GM19455 (cell line): Measurements from ENCODE around the gene CHRNB1.
A peak's percentile ranks its signal among the peaks of the same experiment; 100 is the strongest.

Experiments
- ATAC-seq: cut with Tn5 transposase; IDR thresholded peaks from one replicate; pipeline ENCODE4 v1.9.1; 2021; ENCODE audit not compliant: unreplicated experiment

The CHRNB1 gene

GRCh38 chr17:7414837-7415236 is 30.0 kb upstream of the CHRNB1 start:
- ATAC-seq: no peak

DNA sequence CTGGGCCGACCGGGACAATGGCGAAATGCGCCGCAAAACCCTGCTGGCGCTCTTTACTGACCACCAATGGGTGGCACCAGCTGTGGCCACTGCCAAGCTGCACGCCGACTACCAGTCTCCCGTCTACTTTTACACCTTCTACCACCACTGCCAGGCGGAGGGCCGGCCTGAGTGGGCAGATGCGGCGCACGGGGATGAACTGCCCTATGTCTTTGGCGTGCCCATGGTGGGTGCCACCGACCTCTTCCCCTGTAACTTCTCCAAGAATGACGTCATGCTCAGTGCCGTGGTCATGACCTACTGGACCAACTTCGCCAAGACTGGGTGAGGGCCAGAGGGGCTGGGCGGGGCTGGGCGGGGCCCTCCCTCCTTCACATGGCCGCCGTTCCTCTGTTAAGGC is 29.1 kb upstream of the CHRNB1 start:
- no peak for ATAC-seq

GRCh38 chr17:7416323-7416722 is 28.5 kb upstream of the CHRNB1 start:
- no peak for ATAC-seq

GRCh38 chr17:7417056-7417655 is 27.7 kb upstream of the CHRNB1 start:
- ATAC-seq: no peak

DNA sequence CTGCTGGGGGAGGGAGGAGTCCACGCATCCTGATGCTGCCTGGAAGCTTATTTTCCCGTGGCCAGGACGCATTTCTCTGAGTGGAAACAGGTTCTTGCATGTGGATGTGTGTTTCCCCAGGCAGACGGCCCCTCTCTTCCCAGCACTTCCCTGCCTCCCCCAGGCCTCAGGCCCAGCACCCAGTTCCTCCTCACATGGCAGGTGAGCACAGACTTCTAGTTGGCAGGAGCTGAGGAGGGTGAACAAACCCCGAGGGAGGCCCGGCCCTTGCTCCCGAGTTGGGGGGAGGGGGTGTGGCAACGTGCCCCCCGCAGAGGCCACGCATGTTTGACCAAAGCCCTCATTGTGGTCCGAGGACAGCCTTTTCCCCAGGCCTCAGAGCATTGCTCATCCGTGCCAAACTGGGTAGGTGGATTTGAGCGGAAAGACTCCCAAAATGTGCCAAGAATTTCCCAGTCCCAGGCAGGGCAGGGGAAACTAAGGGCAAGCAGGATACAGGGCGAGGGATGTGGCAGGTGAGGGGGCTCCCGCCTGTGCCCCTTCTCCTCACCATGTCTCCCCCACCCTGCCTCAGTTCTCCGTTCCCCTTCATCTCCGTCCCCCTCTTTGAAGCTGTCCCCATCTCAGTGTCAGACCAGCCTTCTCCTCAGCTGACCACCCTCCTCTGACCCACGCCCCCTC is 26.2 kb upstream of the CHRNB1 start:
- no peak for ATAC-seq

GRCh38 chr17:7419819-7420610 is 24.8 kb upstream of the CHRNB1 start, which contains the start of gene SPEM1:
TSS of gene SPEM1 (plus strand) at chr17:7420324. CDS start at chr17:7420385, 61 bp downstream.
- ATAC-seq: no peak

GRCh38 chr17:7421186-7421585 is 23.7 kb upstream of the CHRNB1 start:
- no peak for ATAC-seq

DNA sequence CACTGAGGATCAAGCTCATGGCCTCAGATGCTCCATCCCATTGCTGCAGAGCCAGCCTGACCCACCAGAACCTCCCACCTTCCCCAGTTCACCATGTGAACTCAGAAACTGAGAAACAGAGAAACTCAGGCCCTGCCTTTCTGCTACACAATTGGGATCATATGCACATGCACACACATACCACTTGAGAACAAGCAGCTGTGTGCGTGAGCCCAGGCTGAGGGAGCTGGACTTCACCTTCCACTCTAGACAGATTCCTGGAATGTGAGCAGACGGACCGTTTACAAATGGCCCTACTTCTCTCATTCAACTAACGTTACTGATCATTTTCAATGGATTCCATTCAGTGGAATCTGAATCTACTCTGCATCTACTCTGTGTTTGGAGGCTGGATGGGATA is 21.2 kb upstream of the CHRNB1 start:
- ATAC-seq: no peak

GRCh38 chr17:7425316-7425715 is 19.5 kb upstream of the CHRNB1 start, which contains the start of gene SPEM2:
TSS of gene SPEM2 (plus strand) at chr17:7425616. CDS start at chr17:7425689, 73 bp downstream.
- ATAC-seq: no peak

DNA sequence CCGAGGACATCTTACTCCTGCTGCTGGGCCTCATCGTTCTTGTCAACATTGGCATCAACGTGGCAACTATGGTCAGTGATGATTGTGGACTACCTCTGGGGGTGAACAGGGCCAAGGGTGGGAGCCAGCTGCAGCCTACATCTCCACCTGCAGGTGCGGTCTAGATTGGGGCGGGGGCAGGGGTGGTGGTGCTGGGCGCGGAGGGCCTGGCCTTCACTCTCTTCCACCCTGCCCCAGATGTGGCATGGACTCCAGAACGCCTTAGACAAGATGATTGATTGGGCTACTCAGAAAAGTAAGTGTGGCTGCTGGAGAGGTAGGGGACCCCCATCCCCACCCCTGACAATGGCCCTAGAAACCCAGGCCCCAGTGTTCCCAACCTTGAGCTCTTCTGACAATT is 19.1 kb upstream of the CHRNB1 start:
- ATAC-seq: no peak

DNA sequence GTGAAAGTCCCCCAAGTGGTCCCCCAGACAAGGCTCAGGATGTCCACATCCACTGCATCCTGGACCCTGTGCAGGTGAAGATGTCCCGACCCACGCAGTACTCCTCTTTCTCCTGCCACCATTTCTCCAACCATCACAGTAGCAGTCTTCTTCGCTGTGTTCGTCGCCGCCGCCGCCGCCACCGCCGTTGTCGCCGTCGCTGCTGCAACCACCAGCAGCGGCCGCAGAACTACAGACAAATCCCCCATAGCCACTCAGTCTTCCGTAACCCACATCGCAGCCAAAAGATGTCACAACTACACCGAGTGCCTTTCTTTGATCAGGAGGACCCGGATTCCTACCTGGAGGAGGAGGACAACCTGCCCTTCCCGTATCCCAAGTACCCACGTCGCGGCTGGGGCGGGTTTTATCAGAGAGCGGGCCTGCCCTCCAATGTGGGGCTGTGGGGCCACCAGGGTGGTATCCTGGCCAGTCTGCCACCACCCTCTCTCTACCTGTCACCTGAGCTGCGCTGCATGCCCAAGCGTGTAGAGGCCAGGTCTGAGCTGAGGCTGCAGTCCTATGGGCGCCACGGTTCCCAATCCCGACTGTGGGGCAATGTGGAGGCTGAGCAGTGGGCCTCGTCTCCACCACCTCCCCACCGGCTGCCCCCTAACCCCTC is 18.5 kb upstream of the CHRNB1 start:
- no peak for ATAC-seq

GRCh38 chr17:7426896-7427489 is 17.9 kb upstream of the CHRNB1 start:
- no peak for ATAC-seq

GRCh38 chr17:7427549-7427948 is 17.3 kb upstream of the CHRNB1 start:
- ATAC-seq: no peak

DNA sequence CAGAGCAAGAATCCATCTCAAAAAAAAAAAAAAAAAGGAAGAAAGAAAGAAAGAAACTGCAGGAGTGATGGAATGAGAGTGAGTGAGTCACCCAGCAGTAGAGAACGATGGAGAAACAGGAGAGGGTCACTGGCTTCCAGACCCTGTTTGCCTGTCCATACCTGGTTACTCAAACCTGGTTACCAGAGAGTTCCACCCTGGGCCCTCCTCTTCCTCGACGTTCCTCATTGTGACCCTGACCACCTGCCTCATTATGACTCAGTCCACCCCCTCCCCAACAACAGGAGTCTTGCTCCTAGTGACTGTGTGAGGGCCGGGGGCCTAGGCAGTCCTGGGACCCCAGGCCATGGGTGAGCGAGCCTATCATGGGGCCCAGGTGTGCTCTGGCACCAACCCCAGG is 16.3 kb upstream of the CHRNB1 start, which contains the start of gene SPEM3:
TSS of gene SPEM3 (plus strand) at position 301 of the 400 bp plus-strand sequence. CDS start at position 347, 46 bp downstream.
- ATAC-seq: no peak

DNA sequence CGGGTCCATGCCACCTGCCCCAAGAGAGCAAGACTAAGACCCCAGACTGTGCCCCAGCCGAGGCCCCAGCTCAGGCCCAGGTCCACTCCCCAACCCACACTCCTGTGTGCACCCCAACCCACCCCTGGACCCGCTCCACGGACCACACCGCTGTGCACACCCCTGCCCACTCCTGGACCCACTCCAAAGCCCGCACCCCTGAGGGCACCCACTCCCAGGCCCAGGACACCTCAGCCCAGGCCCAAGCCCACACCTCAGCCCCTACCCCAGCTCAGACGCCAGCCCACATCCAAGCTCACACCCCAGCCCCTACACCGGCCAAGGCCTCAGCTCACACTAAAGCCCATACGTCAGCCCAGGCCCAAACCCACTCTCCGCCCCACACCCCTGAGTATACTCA is 15.1 kb upstream of the CHRNB1 start:
- no peak for ATAC-seq

- ATAC-seq: no peak
Observed at GRCh38 chr17:7431231-7431630, 13.6 kb upstream of the CHRNB1 start.

- no peak for ATAC-seq
Observed at GRCh38 chr17:7432296-7432695, 12.6 kb upstream of the CHRNB1 start.

DNA sequence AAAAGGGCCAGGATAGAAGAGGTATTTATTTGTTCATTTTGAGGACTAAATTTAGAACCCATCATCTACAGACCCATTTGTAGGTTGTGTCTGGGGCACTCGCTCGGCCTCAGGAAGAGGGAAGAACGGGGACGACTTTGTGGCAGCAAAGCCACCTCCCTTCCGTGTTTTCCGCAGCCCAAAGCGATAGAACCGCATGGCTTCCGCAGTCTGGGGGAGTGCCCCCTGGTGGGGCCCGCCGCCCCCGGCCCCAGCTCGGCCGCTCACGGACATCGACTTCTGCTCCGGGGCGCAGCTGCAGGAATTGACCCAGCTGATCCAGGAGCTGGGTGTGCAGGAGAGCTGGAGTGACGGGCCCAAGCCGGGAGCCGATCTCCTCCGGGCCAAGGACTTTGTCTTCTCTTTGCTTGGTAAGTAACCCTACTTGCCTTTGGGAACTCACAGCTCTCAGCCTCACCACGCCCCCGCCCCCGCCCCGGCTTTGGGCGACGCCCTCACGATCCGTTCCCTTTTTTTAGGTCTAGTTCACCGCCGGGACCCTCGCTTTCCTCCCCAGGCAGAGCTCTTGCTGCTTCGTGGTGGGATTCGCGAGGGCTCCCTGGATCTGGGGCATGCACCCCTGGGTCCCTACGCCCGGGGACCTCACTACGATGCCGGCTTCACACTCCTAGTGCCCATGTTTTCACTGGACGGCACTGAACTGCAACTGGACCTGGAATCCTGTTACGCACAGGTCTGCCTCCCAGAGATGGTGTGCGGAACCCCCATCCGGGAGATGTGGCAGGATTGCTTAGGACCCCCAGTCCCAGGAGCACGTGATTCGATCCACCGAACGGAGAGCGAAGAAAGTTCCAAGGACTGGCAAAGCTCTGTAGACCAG is 8.9 kb upstream of the CHRNB1 start:
- ATAC-seq: peak; percentile 22

DNA sequence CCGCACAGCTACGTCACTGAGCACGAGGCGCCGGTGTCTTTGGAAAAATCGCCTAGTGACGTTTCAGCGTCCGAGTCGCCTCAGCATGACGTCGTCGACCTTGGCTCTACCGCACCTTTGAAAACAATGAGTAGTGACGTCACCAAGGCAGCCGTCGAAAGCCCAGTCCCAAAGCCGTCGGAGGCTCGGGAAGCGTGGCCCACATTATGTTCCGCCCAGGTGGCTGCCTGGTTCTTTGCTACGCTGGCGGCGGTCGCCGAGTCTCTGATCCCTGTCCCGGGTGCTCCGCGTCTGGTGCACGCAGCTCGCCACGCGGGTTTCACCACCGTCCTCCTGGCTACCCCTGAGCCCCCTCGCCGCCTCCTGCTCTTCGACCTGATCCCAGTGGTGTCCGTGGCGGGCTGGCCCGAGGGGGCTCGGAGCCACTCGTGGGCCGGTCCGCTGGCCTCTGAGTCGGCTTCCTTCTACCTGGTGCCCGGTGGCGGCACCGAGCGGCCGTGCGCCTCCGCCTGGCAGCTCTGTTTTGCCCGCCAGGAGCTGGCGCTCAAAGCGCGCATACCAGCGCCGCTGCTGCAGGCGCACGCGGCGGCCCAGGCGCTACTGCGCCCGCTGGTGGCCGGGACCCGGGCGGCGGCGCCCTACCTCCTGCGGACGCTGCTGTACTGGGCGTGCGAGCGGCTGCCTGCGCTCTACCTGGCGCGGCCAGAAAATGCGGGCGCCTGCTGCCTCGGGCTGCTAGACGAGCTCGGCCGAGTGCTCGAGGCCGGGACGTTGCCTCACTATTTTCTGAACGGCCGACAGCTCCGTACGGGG is 8.1 kb upstream of the CHRNB1 start:
- peak; percentile 30 for ATAC-seq
